Endothelial cell of umbilical vein (primary cell): ENCODE data around the gene CEP295NL.

ENCODE experiments used
- CTCF ChIP-seq, 2 donors: IDR thresholded peaks; 1 replicate in 1 of 2; 2 replicates in 1 of 2; pipeline ENCODE4 v1.5.1; 2011; ENCODE audit warnings: low read length in 2 of 2, mild to moderate bottlenecking in 2 of 2, moderate library complexity in 2 of 2, control low read depth in 1 of 2, inconsistent platforms in 1 of 2, low read depth in 1 of 2; ENCODE audit not compliant: insufficient read depth in 1 of 2; ENCODE audit errors: extremely low read depth in 1 of 2
- EZH2 ChIP-seq: IDR thresholded peaks from 2 replicates; pipeline ENCODE4 v1.6.1; 2012; ENCODE audit warnings: borderline replicate concordance, low read depth, mild to moderate bottlenecking, moderate library complexity, low read length, inconsistent platforms; ENCODE audit not compliant: severe bottlenecking
- GATA2 ChIP-seq: IDR thresholded peaks from 2 replicates; pipeline ENCODE4 v1.7.0; 2011; ENCODE audit warnings: low read depth, mild to moderate bottlenecking, moderate library complexity, mixed read lengths, low read length; ENCODE audit not compliant: insufficient read length, insufficient read depth
- JUN ChIP-seq: IDR thresholded peaks from 2 replicates; pipeline ENCODE4 v1.6.1; 2011; ENCODE audit warnings: borderline replicate concordance, low read depth; ENCODE audit not compliant: insufficient read length, insufficient read depth
- POLR2A ChIP-seq: IDR thresholded peaks from 2 replicates; pipeline ENCODE4 v1.6.1; 2012; ENCODE audit warnings: low read depth, mild to moderate bottlenecking, control low read depth, low read length
- POLR2AphosphoS5 ChIP-seq: IDR thresholded peaks from 2 replicates; pipeline ENCODE4 v1.6.1; 2012; ENCODE audit warnings: low read depth, mild to moderate bottlenecking, control low read depth, low read length, moderate library complexity; ENCODE audit not compliant: insufficient read depth
- TF ChIP-seq, protein P1 (sequence below): IDR thresholded peaks from 2 replicates; pipeline ENCODE4 v1.6.1; 2011; ENCODE audit not compliant: insufficient read depth, insufficient read length

GRCh38 chr17:78888941-78889518 lies 14.0 kb downstream of the CEP295NL start:
- TF ChIP-seq CTCF (IDR thresholded peaks at IDR 0.05; ENCODE audit: extremely low read depth in 1 of 2, insufficient read depth in 1 of 2, low read depth in 1 of 2, low read length in 2 of 2) (no peak), EZH2 (no peak), POLR2A (no peak), POLR2AphosphoS5 (no peak), GATA2 (no peak), JUN (no peak)
- TF ChIP-seq, protein P1, sequence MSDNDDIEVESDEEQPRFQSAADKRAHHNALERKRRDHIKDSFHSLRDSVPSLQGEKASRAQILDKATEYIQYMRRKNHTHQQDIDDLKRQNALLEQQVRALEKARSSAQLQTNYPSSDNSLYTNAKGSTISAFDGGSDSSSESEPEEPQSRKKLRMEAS, result no peak
